ENCODE data around the gene MPPED2.
A peak's percentile ranks its signal among the peaks of the same experiment; 100 is the strongest.

The MPPED2 gene

DNA sequence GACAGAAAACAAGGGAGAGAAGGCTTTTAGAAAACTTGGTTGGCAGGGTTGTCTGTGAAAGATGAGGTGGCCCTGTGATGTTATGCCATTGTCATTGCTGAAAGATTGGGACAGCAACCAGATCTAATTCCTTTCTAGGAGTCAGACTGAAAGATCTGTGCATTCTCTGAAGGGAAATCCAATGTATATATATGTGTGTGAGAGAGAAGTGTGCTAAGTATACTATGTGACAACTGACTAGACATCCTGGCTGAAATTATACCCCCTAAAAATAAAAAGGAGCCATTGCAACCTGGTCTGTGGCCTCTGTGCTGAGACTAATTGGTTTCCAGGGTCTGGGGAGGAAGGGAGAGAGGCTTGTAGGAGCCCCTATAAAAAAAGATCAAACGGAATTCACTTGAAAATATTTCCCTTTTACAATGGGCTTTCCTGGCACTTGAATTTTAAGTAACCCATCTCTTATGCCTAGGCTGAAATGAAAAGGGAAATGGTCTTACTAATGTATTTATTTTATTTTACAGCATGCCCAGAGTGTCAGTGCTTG, 1.2 kb upstream of the MPPED2 start:
- DNase-seq (ENCODE audit: low read depth in 1 of 2, low spot score in 1 of 2), result no peak
- in situ Hi-C loops (cut with HindIII; ENCODE audit: low pct_unique_long_range_greater_than_20kb, low sequenced_read_pairs), result no loop called here
- TF ChIP-seq JUND (IDR thresholded peaks at IDR 0.05; ENCODE audit: low read depth), result no peak

DNA sequence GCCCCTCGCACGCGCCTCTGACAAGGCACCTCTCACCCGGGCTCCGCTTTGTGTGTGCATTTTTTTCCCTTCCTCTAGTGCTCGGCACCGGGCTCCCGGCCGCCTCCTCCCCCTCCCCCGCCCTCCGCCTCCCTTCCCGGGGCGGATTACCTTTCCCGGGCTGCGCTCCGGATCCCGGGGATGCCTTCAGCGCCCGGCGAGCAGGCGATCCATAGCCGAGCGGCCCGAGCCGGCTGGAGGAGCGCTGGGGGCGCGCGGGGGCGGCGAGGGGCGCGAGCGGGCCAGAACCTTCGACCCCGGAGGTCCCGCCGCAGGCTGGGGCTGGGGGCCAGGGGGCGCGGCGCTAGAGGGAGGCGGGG, 282 bp downstream of the MPPED2 start:
- TF ChIP-seq JUND (IDR thresholded peaks at IDR 0.05; ENCODE audit: low read depth), result no peak
- in situ Hi-C loops (cut with HindIII; ENCODE audit: low pct_unique_long_range_greater_than_20kb, low sequenced_read_pairs), result no loop called here
- peak; percentile 40 to 67 for DNase-seq (ENCODE audit: low read depth in 1 of 2, low spot score in 1 of 2)

DNA sequence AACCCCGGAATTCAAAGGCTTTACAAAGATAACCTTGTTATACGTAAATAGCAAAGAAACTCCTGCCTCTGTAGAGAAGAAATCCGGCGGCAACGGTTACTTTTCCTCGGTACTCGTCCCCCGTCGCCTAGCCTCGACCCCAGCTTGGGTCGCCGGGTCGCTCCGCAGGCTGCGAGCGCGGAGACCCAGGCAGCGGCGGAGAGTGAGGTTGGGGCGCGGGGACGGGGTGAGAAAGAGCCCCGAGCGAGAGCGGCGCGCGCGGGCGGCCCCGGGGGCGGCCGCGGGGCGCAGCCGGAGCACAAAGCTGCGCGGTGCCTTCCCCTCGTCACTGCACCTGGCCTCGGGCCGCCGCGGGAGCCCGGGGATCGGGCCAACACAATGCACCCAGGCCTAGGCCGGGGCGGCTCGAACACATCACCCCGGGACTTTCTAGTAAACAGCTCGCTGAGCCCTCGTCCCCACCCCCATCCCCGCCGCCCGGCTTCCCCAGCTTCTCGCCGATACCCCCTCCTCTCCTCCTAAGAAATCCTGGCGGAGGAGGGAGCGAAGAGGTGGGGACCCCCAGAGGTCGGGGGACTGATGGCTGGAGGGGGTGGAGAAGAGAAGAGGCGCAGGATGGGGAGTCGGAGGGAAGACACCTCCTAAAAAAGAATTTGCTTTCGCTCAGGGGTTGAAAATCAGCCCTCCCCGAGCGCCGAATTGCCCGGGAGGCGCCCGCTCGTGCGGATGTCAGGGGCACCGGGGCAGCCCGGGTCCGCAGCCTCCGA, 845 bp downstream of the MPPED2 start:
- no peak for TF ChIP-seq JUND (IDR thresholded peaks at IDR 0.05; ENCODE audit: low read depth)
- DNase-seq (ENCODE audit: low read depth in 1 of 2, low spot score in 1 of 2), result peak; percentile 23 to 66
- in situ Hi-C loops (cut with HindIII; ENCODE audit: low pct_unique_long_range_greater_than_20kb, low sequenced_read_pairs), result no loop called here

DNA sequence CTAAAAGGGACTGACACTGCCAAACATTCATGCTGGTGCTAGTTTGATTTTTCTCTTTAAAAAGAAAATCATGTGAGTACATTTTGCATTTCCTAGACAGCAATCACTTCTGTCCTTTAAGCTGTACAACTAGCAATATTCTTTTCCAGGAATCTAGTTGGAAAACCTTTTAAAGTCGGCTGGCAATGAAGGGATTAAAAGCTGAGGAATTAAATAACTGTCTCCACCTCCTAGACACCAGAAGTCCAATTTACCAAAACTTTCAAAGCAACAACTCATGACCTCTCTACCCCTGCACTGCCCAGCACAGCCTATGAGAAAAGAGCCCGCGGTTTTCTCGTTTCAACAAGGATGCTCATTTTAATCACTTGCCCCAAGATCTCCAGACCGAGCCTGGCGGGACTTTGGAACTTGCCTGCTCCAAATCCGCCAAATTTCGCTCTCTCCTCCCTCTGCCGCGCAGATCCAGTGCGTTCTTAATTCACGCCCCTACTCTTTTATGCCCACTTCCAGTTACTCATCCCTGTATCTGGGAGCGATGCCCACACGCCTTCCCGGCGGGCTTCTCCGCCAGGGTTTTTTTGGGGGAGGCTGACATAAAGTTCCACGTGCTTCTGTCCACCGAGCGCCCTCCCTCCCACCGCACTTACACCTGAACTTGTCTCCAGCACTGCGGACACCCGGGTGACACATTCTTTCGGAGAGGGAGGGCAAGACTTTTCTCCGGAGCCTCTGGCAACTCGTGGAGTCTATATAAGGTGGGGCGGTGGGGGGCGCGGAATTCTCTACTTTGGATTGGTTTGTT, 2.5 kb downstream of the MPPED2 start:
- no peak for TF ChIP-seq JUND (IDR thresholded peaks at IDR 0.05; ENCODE audit: low read depth)
- in situ Hi-C loops (cut with HindIII; ENCODE audit: low pct_unique_long_range_greater_than_20kb, low sequenced_read_pairs), result no loop called here
- no peak for DNase-seq (ENCODE audit: low read depth in 1 of 2, low spot score in 1 of 2)

DNA sequence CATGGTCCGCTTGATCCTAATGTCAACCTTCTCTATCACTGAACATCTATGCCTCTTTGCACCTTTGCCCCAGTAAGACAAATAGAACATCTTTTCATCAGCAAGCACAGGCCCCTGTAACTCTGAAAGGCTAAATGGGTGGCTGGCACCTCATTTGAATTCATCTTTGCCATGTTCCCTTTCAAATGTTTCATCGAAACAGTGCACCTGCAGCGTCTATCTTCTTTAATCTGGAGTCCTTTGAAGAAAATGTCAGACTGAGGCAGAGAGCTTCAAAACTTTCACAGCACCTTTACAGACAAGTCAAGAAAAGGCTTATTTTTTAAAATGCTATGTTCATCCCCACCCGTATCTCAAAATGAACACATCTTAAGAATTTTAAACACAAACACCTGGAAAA, 3.4 kb downstream of the MPPED2 start:
- in situ Hi-C loops (cut with HindIII; ENCODE audit: low pct_unique_long_range_greater_than_20kb, low sequenced_read_pairs), result no loop called here
- no peak for DNase-seq (ENCODE audit: low read depth in 1 of 2, low spot score in 1 of 2)
- no peak for TF ChIP-seq JUND (IDR thresholded peaks at IDR 0.05; ENCODE audit: low read depth)

DNA sequence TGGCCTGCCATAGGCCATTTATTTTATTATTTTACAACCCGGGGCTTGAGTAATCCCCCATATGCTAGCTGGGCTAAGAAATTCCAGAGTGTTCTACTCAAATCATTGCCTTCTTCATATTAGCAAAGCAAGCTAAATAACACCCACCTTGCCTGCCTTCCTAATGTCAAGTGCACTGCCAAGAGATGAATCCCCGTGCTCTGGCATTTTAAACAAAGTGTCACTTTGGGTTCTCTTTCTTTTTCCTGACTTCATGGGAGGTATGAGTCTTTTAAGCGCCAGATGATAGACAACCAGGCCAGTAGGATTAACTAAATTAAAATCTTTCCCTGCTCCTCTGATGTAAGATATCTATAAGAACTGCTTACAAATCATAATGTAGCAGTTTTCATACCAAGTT, 4.5 kb downstream of the MPPED2 start:
- in situ Hi-C loops (cut with HindIII; ENCODE audit: low pct_unique_long_range_greater_than_20kb, low sequenced_read_pairs), result no loop called here
- no peak for TF ChIP-seq JUND (IDR thresholded peaks at IDR 0.05; ENCODE audit: low read depth)
- DNase-seq (ENCODE audit: low read depth in 1 of 2, low spot score in 1 of 2), result no peak

DNA sequence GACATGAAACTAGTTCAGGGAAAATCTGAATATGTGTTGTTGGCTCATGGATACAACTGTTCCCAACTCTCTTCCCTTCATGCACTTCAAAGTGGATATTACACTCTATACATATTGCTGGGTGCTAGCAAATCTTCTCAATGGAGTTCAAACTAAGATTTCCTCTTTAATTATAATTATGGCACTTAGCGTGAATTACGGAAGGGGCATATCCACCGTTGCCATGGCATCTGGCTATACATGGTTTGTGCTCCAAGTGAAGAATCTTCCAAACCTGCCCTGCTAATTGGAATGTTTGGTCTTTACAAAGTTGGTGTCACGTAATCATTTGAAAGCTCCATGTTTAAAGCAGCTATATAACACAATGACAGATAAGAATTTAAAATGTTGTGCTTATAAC, 5.6 kb downstream of the MPPED2 start:
- DNase-seq (ENCODE audit: low read depth in 1 of 2, low spot score in 1 of 2), result no peak
- TF ChIP-seq JUND (IDR thresholded peaks at IDR 0.05; ENCODE audit: low read depth), result no peak
- in situ Hi-C loops (cut with HindIII; ENCODE audit: low pct_unique_long_range_greater_than_20kb, low sequenced_read_pairs), result no loop called here

DNA sequence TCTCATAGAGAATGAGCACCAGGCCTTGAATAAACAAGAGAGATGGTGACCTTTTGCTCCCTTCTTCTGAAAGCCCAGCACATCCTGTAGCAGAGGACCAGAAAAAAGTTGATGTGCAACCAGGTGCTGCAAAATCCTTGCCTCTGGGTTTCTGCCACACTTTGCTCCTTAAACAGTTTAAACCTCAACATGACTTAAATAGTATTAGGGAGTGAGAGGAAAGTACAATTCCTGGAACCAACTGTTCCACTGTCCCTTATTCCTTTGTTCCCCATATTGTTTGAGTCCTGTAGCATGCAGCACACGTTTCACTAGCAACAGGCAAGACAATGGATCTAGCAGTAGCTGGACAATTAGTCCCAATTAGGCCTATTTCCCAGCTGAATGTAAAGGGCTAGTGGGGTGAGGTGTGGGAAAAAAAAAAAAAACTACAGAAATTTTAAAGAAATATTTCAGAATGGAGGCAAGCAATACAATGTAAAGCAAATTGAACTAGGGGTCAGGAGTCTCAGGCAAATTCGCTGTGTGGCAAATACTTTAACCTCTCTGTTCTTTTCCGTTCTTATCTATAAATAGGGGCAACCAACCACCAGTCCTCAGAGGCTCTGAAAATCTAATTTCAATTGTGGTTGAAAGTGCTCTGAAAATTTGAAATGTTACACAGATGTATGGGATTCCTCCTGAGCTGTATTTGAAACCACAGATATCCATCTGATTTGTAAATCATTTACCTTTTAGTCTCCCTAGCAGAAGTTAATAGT, 6.6 kb downstream of the MPPED2 start:
- no peak for DNase-seq (ENCODE audit: low read depth in 1 of 2, low spot score in 1 of 2)
- no peak for TF ChIP-seq JUND (IDR thresholded peaks at IDR 0.05; ENCODE audit: low read depth)
- in situ Hi-C loops (cut with HindIII; ENCODE audit: low pct_unique_long_range_greater_than_20kb, low sequenced_read_pairs), result no loop called here

DNA sequence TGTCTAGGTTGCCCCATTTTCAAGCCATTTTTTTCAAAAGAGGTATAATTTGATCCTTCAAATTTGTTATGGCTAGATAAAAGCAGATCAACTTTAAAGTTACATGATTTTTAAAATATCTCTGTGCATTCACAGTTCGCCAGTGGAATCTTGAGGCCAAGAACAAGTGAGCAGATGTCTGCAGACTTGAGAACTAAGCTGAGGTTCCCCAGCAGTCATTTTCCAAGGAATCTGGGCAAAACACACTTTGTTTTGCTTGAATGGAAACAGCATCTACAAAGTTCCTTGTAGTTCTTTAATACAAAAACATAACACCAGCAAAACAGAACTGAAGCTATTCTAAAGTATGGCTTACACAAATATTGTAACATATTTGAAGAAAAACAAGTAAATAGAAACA, 7.7 kb downstream of the MPPED2 start:
- DNase-seq (ENCODE audit: low read depth in 1 of 2, low spot score in 1 of 2), result no peak
- no peak for TF ChIP-seq JUND (IDR thresholded peaks at IDR 0.05; ENCODE audit: low read depth)
- in situ Hi-C loops (cut with HindIII; ENCODE audit: low pct_unique_long_range_greater_than_20kb, low sequenced_read_pairs), result no loop called here

DNA sequence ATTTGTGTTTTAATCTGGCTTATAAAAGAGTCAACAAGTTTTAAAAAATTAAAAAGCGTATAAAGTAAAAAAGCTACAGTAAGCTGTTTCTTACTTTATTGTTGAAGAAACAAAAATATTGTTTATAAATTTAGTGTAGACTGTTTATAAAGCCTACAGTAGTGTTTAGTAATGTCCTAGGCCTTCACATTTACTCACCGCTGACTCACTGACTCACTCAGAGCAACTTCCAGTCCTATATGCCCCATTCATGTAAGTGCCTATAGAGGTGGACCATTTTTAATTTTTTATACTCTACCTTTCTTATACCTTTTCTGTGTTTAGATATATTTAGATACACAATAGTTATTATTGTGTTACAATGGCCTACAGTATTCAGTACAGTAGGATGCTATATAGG, 12.2 kb downstream of the MPPED2 start:
- no peak for TF ChIP-seq JUND (IDR thresholded peaks at IDR 0.05; ENCODE audit: low read depth)
- in situ Hi-C loops (cut with HindIII; ENCODE audit: low pct_unique_long_range_greater_than_20kb, low sequenced_read_pairs), result no loop called here
- no peak for DNase-seq (ENCODE audit: low read depth in 1 of 2, low spot score in 1 of 2)

DNA sequence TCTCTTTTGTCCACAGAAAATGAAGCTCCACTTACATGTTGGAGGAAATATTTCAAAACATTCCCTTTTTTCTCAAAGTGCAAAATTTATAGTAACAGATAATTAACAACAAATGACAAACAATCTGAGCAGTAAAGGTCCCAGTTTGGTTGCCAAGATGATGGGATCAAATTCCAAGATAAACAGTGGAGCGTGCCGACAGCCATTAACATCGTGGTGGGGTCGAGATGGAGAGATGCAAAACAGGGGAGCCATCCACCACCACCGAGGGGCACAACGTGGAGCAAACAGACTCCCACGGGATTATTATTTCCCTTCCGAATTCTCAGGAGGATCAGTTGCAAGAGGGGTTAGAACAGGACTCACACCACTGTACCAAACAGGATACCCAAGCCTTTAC, 17.2 kb downstream of the MPPED2 start:
- in situ Hi-C loops (cut with HindIII; ENCODE audit: low pct_unique_long_range_greater_than_20kb, low sequenced_read_pairs), result no loop called here

DNA sequence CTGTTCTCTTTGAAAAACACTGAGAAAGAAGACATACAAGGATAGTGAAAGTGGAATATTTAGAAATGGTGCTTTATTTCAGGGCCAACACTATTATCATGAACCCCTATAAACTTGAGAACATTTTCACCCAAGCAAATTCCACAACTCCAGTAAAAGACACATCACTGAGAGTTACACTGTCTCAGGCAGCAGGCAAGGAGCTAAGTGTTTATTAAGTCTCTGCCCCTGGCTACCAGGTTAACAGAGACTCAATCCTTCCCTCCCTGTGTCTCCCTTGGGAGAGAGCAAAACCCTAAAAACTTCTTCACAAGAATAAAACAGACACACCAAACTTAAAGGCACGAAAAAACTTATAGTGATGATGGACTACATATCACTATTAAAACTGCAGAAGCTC, 18.5 kb downstream of the MPPED2 start:
- in situ Hi-C loops (cut with HindIII; ENCODE audit: low pct_unique_long_range_greater_than_20kb, low sequenced_read_pairs), result no loop called here
- no peak for TF ChIP-seq JUND (IDR thresholded peaks at IDR 0.05; ENCODE audit: low read depth)
- DNase-seq (ENCODE audit: low read depth in 1 of 2, low spot score in 1 of 2), result no peak

More for the DNA sequence above, 17.2 kb downstream of the MPPED2 start:
- TF ChIP-seq JUND (IDR thresholded peaks at IDR 0.05; ENCODE audit: low read depth), result no peak
- DNase-seq (ENCODE audit: low read depth in 1 of 2, low spot score in 1 of 2), result no peak
